ENCODE measurements around the gene BCL2A1. TPM values are rescaled to one million over a fixed set of nuclear protein-coding genes. Genes with fewer than 3 reads are reported as not detected.
"Not testable (repeated sequence)": the region's sequence is repeated elsewhere in the genome, so short reads cannot be mapped to it uniquely, and the experiment has no call there.

Gene BCL2A1
- 0.55 TPM for total RNA-seq
- long read RNA-seq = 0 reads

DNA sequence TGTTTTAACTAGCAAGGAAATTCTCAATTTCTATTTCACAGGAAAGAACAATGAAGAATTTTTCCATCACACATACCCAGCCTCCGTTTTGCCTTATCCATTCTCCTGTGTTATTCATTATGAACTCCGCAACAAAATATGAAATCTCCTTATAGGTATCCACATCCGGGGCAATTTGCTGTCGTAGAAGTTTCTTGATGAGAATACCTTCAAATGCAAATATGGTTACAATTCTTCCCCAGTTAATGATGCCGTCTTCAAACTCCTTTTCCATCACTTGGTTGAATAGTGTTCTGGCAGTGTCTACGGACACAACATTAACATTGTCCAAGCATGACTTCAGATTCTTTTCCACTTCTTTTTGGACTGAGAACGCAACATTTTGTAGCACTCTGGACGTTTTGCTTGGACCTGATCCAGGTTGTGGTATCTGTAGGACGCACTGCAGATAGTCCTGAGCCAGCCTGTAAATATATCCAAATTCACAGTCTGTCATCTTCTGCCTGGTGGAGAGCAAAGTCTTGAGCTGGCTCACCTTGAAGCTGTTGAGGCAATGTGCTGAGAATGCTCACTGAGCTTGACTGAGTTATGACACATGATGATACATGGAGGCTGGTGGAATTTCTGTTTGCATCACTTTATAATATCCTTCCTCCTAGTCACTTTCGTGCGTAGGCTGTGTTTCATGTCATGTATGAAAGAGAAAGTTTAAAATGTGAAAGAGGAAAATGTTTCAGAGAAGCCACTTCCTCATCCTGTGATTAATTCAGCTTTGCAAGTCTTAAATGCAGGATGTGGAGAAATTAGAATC, at the start of gene BCL2A1:
Gene BCL2A1 (minus strand): TSS at position 573 of the 811 bp plus-strand sequence. CDS start 77 bp downstream, at position 496.
- DNase-seq (no peak), ATAC-seq (peak; percentile 55)

DNA sequence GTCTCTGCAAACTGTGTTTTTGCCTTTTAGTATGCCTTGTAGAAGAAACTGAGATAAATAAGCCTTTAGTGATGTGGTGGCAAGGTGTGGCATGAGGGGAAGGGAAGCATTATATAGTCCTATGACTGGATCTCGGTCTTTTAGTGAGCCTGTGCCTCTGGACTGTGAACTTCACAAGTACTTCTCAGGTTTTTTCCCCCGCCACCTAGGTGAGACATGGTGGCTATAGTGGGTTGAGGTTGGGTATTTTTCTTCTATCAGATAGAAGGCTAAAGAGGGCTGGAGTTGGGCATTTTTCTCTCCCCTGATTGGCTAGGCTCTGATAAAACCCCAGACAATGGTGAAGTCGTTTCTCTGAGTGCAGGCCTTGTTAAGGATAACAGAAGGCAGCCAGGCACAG, 49.7 kb upstream of the BCL2A1 start:
- ATAC-seq = no peak
- intact Hi-C loops (cut with micrococcal nuclease) = no loop called here
- DNase-seq = no peak

More for the DNA sequence above, at the start of gene BCL2A1:
- intact Hi-C loops (cut with micrococcal nuclease) = no loop called here

DNA sequence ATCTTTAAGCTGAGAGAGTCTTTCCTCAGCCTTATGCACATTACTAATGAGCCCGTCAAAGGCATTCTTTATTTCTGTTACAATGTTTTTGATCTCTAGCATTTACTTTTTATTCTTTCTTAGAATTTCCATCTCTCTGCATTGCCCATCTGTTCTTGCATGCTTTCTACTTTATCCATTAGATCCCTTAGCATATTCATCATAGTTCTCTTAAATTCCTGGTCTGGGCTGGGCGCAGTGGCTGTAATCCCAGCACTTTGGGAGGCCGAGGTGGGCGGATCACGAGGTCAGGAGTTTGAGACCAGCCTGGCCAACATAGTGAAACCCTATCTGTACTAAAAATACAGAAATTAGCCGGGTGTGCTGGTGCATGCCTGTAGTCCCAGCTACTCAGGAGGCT, 49.2 kb upstream of the BCL2A1 start:
- intact Hi-C loops (cut with micrococcal nuclease); ATAC-seq; DNase-seq: not testable (repeated sequence)

DNA sequence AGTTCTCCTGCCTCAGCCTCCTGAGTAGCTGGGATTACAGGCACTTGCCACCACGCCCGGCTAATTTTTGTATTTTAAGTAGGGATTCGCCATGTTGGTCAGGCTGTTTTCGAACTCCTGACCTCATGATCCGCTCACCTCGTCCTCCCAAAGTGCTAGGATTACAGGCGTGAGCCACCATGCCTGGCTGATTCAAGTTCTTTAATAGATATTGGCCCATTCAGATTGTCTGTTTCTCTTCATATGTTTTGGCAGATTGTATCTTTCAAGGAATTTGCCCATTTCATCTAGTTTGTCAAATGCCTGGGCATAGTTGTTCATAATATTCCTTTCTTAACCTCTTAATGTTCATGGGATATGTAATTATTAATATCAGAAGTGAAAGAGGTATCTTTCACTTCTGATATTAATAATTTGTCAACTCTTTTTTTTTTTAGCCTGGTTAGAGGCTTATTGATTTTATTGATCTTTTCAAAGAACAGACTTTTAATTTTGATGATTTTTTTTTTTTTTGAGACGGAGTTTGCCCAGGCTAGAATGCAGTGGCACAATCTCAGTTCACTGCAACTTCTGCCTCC, 48.3 kb upstream of the BCL2A1 start:
- intact Hi-C loops (cut with micrococcal nuclease) = no loop called here
- ATAC-seq = no peak

DNA sequence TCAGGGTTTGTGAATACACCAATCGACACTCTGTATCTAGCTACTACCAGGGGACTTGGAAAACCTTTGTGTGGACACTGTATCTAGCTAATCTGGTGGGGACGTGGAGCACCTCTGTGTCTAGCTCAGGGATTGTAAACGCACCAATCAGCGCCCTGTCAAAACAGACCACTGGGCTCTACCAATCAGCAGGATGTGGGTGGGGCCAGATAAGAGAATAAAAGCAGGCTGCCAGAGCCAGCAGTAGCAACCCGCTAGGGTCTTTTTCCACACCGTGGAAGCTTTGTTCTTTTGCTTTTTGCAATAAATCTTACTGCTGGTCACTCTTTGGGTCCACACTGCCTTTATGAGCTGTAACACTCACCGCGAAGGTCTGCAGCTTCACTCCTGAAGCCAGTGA, 46.1 kb upstream of the BCL2A1 start:
- ATAC-seq; DNase-seq; intact Hi-C loops (cut with micrococcal nuclease): not testable (repeated sequence)

More for the DNA sequence above, 48.3 kb upstream of the BCL2A1 start:
- no peak for DNase-seq

DNA sequence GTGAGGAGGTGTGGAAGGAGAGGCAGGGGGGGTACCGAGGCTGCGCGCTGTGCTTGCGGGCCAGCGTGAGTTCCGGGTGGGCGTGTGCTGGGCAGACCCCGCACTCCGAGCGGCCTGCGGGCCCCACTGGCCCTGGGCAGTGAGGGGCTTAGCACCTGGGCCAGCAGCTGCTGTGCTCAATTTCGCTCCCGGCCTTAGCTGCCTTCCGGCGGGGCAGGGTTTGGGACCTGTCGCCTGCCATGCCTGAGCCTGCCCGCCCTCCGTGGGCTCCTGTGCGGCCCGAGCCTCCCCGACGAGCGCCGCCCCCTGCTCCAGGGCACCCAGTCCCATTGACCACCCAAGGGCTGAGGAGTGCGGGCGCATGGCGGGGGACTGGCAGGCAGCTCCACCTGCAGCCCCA, 45.5 kb upstream of the BCL2A1 start:
- ATAC-seq; intact Hi-C loops (cut with micrococcal nuclease); DNase-seq: not testable (repeated sequence)

DNA sequence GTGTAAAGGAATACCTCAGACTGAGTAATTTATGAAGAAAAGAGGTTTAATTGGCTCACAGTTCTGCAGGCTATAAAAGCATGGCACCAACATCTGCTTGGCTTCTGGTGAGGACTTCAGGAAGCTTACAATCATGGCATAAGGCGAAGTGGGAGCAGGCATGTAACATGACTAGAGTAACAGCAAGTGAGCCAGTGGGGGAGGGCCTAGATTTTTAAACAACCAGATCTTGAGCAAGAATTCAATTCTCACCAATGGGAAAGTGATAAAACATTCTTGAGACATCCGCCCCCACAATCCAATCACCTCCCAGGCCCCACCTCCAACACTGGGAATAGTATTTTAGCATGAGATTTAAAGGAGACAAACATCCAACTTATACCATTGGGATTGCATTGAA, 44.2 kb upstream of the BCL2A1 start:
- DNase-seq (no peak), ATAC-seq (no peak)
- intact Hi-C loops (cut with micrococcal nuclease) = no loop called here

DNA sequence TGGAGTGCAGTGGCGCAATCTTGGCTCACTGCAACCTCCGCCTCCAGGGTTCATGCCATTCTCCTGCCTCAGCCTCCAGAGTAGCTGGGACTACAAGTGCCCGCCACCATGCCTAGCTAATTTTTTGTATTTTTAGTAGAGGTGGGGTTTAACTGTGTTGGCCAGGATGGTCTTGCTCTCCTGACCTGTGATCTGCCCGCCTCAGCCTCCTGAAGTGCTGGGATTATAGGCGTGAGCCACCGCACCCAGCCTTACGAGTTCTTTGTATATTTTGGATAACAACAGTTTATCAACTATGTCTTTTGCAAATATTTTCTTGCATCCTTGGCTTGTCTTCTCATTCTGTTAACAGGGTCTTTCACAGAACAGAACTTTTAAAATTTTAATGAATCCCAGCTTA, 43.2 kb upstream of the BCL2A1 start:
- DNase-seq; ATAC-seq; intact Hi-C loops (cut with micrococcal nuclease): not testable (repeated sequence)

DNA sequence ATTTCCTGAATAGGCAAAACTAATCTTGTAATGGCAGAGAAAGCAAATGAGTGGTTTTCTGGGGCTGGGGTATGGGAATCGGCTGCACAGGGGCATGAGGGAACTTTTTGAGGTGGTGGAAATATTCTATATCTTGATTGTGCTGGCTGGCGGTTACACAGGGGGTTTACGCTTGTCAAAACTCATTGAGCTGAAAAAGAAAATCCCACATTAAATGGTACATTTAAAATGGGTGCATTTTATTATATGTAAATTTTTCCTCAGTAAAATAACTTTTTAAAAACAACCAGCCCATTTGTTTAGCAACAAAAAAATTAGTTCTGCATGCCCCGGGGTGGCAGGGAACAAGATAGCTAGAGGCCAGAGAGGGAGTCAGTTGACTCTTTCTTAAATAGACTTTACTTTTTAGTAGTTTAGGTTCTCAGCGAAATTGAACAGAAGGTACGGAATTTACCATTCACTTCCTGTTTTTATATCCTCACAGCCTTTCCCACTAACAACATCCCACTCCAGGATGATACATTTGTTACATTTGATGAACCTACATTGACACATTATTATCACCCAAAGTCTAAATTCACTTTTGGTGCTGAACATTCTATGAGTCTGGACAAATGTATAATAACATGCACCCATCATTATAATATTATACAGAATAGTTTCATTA, 41.2 kb upstream of the BCL2A1 start:
- intact Hi-C loops (cut with micrococcal nuclease) = no loop called here
- ATAC-seq (no peak), DNase-seq (no peak)

DNA sequence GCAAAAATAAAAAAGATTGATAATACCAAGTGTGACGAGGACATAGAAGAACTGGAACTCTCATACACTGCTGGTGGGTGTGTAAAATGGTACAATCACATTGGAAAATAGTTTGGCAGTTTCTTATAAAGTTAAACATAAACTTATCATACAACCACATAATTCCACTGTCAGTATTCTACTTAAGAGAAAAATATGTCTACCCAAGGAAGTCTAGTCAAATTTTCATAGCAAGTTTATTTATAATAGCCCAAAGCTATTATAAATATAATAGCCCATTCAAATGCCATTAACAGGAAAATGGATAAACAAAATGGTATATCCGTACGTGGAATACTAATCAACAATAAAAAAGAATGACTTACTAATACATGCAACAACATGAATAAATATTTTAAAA, 40.6 kb upstream of the BCL2A1 start:
- DNase-seq = no peak
- no peak for ATAC-seq
- intact Hi-C loops (cut with micrococcal nuclease) = no loop called here

DNA sequence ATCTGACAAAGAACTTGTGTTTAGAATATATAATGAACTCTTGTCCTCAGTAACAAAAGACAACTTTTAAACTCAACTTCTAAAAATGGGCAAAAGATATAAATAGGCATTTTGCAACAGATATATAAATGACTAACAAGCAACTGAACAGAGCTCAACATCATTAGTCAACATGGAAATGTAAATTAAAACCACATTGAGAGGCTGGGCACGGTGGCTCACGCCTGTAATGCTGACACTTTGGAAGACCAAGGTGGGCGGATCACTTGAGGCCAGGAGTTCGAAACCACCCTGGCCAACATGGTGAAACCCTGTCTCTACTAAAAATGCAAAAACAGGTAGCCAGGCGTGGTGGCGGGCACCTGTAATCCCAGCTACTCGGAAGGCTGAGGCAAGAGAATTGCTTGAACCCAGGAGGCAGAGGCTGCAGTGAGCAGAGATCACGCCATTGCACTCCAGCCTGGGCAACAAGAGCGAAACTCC, 40.1 kb upstream of the BCL2A1 start:
- intact Hi-C loops (cut with micrococcal nuclease); ATAC-seq; DNase-seq: not testable (repeated sequence)

DNA sequence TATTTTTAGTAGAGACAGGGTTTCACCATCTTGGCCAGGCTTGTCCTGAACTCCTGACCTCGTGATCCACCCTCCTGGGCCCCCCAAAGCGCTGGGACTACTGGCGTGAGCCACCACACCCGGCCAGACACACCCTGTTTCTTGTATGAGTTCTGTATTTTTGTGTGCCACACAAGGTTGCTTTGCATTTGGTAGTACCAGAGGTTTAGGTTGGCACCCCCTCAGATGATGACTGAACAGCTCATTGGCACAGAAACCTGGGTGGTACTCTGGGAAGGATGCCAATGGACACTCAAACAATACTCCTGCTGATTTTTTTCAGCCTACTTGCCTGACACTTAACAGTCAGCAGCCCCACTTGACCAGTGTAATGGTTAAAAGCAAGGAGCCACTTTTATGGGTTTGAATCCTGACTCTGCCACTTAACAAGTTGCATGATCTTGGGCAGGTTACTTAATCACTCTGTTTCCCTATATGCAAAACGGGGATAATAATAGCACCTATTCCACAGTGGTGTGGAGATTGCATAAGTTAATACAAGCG, 39.2 kb upstream of the BCL2A1 start:
- intact Hi-C loops (cut with micrococcal nuclease) = no loop called here
- no peak for DNase-seq
- no peak for ATAC-seq

DNA sequence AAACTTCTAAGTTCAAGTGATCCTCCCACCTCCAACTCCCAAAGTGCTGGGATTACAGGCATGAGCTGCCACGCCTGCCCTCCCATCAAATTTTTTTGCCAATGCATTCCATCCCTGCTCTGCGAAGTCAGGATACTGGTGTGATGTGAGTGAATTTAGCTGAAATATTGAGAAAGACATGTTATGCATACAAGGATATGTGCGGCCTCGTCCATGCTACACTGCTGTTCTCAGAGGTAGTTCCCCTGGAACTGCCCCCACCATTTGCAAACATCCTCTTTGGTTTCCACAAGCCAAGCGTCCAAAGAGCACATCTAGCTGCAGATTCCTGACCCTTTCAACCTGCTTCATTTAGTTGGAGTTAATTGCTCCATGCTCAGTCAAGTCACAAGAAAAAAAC, 36.5 kb upstream of the BCL2A1 start:
- intact Hi-C loops (cut with micrococcal nuclease) = no loop called here
- DNase-seq = no peak
- no peak for ATAC-seq

DNA sequence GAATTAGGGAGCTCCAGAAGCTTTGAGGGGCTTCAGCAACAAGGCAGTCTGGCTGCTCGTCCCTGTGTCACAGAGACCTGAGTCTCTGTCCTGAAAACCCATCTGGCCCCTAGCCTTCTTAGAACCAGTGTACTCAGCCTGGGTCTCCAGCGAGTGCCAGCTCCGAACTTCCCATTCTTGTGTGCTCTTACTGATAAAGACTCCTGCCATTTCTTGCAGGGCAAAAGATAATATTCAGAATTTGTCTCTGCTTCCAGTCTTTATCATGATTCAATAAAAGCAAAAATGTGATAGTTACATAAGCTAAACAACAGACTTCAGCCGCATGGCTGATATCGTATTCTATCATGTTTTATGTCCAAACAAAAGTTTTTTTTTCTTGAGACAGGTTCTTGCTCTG, 36.0 kb upstream of the BCL2A1 start:
- DNase-seq = no peak
- no peak for ATAC-seq
- intact Hi-C loops (cut with micrococcal nuclease) = no loop called here

DNA sequence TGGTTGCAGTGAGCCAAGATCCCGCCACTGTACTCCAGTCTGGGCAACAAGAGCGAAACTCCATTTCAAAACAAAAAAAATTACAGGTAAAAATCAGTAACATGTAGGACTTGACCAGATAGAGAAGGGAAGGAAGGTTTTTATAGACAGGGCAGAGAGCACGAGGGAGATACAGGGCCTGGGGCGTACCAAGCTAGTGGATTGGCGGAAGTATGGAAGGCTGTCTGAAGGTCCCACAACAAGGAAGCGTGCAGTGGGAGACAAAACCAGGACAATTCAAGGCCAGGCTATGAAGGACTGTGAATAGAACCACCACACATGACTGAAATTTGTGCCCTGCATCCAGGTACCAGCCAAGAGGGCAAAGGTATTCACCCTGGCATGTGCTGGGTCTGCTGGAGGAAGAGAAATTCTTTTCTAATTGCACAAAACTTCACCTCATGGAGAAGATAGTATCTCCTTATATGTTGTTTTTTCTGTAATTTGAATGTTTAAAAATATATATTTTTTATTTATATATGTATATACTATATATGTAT, 33.0 kb upstream of the BCL2A1 start:
- DNase-seq (no peak), ATAC-seq (no peak)
- intact Hi-C loops (cut with micrococcal nuclease) = no loop called here

DNA sequence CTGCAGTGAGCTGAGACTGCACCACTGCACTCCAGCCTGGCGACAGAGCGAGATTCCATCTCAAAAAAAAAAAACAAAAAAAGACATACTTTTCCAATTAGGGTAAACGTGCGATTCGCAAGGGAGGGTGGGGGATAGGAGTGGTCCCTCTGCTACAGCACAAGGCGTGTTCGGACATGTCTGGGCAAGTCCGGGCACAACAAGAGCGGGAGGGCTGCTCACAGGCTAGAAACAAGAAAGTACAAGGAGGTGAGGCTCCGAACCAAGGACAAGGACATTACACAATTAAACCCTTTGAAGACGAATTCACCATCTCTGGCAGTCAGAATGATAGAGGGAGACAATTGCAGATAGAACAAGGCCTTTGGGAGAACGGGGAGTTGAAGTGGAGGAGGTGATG, 32.2 kb upstream of the BCL2A1 start:
- DNase-seq = no peak
- intact Hi-C loops (cut with micrococcal nuclease) = no loop called here
- no peak for ATAC-seq

DNA sequence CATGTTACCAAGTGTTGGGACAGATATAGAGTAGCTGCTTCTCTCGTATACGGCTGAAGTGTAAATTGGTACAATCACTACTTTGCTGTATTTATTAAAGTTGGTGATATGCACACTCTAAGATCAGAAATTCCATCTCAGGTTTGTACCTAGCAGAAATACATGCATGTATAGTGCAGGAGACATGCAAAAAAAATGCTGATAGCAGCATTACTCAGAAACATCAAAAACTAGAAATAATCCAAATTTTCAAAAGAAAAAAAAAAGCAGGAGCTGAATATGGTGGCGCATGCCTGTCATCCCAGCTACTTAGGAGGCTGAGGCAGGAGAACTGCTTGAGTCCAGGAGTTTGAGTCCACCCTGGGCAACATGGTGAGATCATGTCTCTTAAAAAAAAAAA, 31.3 kb upstream of the BCL2A1 start:
- no peak for ATAC-seq
- DNase-seq = no peak
- intact Hi-C loops (cut with micrococcal nuclease) = no loop called here

DNA sequence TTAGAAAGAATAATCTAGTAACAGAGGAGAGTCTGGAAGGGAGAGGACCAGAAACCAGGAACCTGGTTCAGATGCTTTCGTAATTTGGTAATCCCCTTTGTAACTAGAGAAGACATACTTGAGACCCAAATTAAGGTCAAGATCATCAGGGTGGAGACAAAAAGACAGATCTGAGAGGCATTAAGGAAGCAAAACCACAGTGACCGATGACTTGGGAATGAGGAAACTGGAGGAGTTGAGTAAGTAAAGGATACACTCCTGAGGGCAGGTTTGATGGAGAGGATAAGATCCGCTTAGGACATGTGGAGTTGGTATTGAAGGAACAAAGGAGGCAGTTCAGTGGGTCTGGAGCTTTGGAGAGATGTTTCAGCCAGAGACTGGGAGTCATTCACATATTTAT, 23.6 kb upstream of the BCL2A1 start:
- intact Hi-C loops (cut with micrococcal nuclease) = no loop called here
- DNase-seq (no peak), ATAC-seq (no peak)

DNA sequence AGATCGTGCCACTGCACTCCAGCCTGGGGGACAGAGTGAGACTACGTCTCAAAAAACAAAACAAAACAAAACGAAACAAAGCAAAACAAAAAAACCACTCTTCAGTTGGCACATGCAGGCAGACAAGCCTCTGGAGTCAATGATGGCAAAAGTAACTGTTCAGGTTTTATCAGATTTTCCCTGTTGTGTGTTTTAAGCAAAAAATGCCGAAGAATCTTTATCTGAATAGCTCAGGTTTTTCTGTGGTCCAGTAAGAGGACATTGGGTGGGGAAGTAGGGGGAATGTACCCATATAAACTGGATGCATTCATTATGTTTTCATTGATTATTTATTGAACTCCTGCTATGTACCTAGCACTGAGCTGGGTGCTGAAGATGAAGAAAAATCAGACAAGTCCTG, 20.8 kb upstream of the BCL2A1 start:
- DNase-seq = no peak
- no peak for ATAC-seq
- intact Hi-C loops (cut with micrococcal nuclease) = no loop called here

DNA sequence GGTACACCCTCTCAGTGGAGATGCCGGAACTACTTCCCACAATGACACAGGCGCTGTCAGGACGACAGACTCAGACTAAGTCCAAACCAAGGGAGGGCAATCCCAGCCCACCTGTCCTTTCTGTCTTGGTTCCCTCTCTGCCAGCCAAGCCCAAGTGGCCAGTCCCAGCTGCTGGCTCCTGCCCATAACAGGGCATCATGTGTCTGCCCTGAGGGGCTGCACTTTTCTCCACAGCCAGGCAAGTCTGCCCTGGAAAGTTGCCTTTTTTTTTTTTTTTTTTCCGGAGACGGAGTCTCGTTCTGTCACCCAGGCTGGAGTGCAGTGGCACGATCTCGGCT, 20.0 kb upstream of the BCL2A1 start:
- no peak for ATAC-seq
- intact Hi-C loops (cut with micrococcal nuclease) = no loop called here

More for the DNA sequence above, 20.0 kb upstream of the BCL2A1 start:
- no peak for DNase-seq

Measured in left ventricle myocardium superior (tissue), 1 donor.